Metanephros (tissue), 2 donors: ENCODE measurements around the gene BCL3. TPM values are rescaled to one million over a fixed set of nuclear protein-coding genes. Genes with fewer than 3 reads are reported as not detected.

ENCODE experiments used
- small RNA-seq: library from RNA; depleted of rRNA; stranded (forward); fragments of <200 nt; gene quantifications from one replicate; pipeline ENCODE3, GENCODE V24; 2014; ENCODE audit warnings: low replicate concordance
- total RNA-seq: library from RNA; depleted of rRNA; stranded (reverse); fragments of >200 nt; gene quantifications from one replicate; pipeline ENCODE4 v1.2.3, GENCODE V29; 2014

Gene BCL3, protein sequence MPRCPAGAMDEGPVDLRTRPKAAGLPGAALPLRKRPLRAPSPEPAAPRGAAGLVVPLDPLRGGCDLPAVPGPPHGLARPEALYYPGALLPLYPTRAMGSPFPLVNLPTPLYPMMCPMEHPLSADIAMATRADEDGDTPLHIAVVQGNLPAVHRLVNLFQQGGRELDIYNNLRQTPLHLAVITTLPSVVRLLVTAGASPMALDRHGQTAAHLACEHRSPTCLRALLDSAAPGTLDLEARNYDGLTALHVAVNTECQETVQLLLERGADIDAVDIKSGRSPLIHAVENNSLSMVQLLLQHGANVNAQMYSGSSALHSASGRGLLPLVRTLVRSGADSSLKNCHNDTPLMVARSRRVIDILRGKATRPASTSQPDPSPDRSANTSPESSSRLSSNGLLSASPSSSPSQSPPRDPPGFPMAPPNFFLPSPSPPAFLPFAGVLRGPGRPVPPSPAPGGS
- 15.7 TPM for total RNA-seq

DNA sequence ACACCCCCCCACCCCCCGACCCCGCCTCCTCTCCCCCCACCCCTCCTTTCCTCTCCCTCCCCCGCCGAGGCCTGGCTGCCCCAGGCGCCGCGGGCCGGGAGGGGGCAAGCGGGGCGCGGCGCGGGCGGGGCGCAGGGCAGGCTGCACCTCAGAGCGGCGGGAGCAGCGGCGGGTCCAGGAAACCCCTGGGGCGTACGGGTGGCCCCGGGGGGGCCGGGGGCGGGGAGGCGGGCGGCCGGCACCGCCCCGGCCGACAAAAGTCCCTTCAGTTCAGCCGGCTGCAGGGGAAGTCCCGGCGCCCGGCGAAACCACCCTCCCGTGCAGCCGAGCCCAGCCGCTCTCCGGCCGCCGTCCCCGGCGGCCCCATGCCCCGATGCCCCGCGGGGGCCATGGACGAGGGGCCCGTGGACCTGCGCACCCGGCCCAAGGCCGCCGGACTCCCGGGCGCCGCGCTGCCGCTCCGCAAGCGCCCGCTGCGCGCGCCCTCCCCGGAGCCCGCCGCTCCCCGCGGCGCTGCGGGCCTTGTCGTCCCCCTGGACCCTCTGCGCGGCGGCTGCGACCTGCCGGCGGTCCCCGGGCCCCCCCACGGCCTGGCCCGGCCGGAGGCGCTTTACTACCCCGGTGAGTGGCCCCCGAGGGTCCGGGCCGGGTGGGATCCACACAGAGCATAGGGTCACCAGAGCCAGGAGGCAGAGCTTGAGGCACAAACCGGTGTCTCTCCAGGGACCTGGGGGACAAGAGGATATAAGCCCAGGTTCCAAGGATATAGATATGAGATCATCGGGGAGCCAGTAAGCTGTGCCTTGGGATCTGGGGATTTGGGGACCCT, at the start of gene BCL3:
Gene BCL3 (plus strand): TSS at position 283 of the 829 bp plus-strand sequence. CDS start 83 bp downstream, at position 366.

DNA sequence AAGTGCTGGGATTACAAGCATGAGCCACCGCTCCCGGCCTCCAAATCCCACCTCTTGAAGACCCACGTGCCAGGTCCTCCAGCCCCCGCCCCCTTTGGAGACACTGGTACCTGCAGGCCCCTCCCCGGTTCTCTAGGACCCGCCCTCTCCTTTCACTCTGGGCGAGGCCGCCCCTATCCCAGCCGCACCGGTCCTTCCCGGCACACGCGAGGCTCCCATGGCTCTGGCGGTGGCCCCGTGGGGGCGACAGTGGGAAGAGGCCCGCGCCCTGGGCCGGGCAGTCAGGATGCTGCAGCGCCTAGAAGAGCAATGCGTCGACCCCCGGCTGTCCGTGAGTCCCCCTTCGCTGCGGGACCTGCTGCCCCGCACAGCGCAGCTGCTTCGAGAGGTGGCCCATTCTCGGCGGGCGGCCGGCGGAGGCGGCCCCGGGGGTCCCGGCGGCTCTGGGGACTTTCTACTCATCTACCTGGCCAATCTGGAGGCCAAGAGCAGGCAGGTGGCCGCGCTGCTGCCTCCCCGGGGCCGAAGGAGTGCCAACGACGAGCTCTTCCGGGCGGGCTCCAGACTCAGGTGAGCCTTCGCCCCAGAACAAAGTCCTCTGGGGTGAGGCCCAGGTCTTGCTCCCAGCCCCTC, 29.3 kb downstream of the BCL3 start, which contains the start of gene CBLC:
Gene CBLC (plus strand): TSS at position 176 of the 633 bp plus-strand sequence. CDS start 42 bp downstream, at position 218.

DNA sequence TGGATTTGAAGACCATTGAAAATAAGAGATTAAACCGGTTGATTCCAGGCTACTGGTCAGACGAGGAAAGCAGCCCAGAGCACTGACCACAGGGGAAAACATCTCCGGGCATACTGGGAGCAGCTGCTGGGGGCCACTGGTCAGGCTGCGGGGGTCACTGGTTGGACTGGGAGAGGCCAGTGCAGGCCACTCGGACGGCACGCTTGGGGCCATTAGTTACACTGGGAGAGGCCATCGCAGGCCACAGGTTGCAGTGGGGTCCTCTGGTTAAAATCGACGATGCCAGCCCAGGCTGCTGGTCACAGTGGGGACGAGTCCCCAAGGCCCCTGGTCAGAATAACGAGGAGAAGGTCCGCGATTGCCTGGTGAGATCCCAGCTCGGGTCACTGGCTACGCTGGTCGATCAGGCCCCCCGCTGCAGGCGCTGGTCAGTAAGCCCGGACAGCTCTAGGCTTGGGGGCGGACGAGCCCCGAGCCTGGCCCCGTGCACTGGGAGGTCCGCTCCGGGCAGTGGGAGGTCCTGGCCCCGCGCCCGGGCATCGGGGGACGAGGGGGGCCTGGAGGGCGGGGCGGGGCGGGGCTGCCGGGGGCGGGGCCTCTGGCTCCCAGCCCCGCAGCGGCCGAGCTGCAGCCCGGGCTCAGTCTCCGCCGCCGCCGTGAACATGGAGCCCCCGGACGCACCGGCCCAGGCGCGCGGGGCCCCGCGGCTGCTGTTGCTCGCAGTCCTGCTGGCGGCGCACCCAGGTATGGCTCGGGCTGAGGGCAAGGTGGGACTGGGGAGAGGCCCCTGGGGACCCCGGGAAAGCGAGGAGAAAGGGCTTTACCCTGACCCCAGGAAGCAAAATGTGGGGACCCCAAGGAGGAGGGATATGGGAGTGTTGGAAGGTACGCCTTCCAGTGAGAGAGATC, 60.2 kb downstream of the BCL3 start, which contains the start of gene BCAM:
Gene BCAM (plus strand): TSS at position 641 of the 909 bp plus-strand sequence. CDS start 22 bp downstream, at position 663.

Small RNA genes within 50 kb of the gene (small RNA-seq; reads per million reads assigned to genes)
- gene RF00156 (not detected), gene RF00285 (not detected)

Other genes starting within 250 kb of the BCL3 start
- 15.0 TPM for gene ZNF180, start 248.2 kb upstream of the BCL3 start, total RNA-seq
- not detected for gene CEACAM20, start 219.0 kb upstream of the BCL3 start, total RNA-seq
- gene IGSF23, start 135.1 kb upstream of the BCL3 start, total RNA-seq, result 0.76 TPM
- gene PVR, start 104.8 kb upstream of the BCL3 start, total RNA-seq, result 51.9 TPM
- 4.1 TPM for gene CEACAM19, start 77.2 kb upstream of the BCL3 start, total RNA-seq
- not detected for gene CEACAM16, start 49.6 kb upstream of the BCL3 start, total RNA-seq
- gene CBLC, start 29.2 kb downstream of the BCL3 start, total RNA-seq, result 8.8 TPM
- 467 TPM for gene BCAM, start 60.4 kb downstream of the BCL3 start, total RNA-seq
- 119 TPM for gene NECTIN2, start 97.6 kb downstream of the BCL3 start, total RNA-seq
- gene TOMM40, start 142.5 kb downstream of the BCL3 start, total RNA-seq, result 36.9 TPM
- gene APOE, start 157.1 kb downstream of the BCL3 start, total RNA-seq, result 235 TPM
- gene APOC1, start 165.9 kb downstream of the BCL3 start, total RNA-seq, result 3.5 TPM
- gene APOC4, start 193.5 kb downstream of the BCL3 start, total RNA-seq, result not detected
- gene APOC2, start 197.3 kb downstream of the BCL3 start, total RNA-seq, result 1.2 TPM
- 92.5 TPM for gene CLPTM1, start 206.7 kb downstream of the BCL3 start, total RNA-seq